Activated effector memory CD4-positive, alpha-beta T cell treated with Interleukin-2 at 50 U/mL for 16 hours (primary cell): ENCODE results near the gene NR5A1.

ENCODE experiments used
- DNase-seq: peaks from one replicate; pipeline ENCODE4 v3.0.0-alpha.2; 2020

Gene NR5A1

DNA sequence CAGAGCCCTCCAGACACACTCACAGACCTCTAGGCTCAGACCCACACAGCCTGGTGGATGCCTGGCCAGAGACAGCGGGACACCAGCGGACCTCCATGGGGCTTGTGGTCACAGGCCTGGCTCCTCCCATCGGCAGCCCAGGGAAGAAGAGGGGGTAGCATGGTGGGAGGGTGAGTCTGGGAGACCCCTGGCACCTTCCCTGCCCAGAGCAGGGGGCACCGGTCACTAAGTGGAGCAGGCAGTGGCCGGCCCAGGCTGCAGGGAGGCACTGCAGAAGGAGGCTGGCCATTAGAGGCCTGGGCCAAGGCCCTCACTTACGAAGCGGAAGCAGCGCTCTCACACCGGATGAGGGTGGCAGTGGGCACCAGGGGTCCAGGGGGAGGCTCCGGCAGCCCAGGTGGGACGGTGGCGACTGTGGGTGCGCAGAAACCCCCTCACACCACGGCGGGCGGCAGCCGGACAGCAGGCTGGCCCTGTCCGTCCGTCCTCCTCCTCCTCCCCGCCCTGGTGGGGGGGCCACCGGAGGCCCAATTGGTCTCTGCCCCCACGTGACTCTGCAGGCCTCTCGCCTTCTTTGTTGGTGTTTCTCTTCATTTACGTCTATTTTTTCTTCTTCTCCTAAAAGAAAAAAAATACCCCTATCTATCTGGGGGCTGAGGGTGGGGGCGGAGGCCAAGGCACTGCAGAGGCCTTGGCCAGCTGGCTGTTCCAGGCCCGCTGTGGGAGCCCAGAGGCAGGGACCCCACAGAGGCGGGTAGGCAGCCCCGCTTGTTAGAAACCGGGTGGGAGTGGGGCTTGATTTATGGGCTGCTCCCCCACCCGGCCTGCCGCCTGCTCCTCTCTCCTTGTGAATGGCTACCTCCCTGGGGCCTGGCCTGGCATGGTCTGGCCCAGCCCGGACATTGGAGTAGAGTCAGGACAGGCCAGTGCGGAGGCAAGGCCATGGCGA lies at the start of gene NR5A1:
TSS of gene NR5A1 (minus strand) at position 469 of the 949 bp plus-strand sequence. CDS start 4,004 bp downstream, outside the sequence.
- no peak for DNase-seq

- no peak for DNase-seq
Measured at GRCh38 chr9:124555043-124555442, 47.8 kb upstream of the NR5A1 start.

DNA sequence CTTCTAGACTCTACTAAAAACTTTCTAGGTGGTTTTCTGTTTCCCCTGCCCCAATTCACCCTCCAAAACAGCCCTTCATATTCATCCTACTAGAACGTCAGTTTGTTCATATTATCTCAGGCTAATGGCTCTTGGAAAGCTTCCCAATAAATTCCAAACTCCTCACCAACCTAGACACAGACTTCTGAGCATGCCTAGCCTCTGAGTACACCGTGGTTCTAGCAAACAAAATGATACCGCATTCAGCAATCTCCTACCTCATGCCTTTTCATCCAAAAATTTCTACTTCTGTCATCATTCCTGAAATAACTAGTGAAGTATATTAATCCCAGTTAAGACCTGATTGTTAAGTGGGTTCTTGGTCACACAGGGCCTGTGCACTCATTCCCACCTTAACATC lies 46.5 kb upstream of the NR5A1 start:
- DNase-seq, result no peak

- DNase-seq, result no peak
Measured at GRCh38 chr9:124552273-124552605, 45.0 kb upstream of the NR5A1 start.

DNA sequence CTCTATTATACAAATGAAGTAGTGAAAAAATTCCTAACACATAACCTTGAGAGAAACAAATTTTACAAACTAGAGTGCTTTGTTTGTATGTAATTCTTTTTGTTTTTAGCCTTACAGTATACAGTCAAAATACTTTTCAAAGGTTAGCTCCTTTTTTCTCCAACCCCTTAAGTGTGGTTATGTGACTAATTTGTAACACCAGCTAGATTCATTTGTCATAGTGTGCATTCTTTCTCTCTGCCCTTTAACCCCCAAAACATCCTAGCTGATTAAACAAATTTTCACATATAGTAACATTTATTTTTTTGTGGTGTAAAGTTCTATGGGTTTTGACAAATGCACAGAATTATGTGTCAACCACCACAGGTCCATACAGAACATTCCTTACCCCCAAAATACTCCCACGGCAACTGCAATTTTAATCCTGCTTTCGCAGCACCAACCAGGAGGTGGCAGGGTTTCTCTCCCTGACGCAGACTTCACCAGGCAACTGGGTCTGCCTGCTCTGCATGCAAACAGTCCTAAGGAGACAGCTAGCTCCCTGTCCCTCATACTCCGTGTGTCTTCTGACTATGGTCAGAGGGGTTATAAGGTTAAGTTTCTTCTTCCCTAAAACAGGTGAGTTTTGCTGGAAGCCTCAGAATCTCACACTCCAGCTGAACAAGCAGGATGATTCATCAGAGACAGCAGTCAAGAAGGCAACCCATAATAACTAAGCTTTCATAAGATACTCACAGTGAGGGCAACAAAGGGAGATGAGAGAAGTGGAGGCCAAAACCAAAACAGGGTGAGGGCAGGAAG lies 44.5 kb upstream of the NR5A1 start:
- no peak for DNase-seq

DNA sequence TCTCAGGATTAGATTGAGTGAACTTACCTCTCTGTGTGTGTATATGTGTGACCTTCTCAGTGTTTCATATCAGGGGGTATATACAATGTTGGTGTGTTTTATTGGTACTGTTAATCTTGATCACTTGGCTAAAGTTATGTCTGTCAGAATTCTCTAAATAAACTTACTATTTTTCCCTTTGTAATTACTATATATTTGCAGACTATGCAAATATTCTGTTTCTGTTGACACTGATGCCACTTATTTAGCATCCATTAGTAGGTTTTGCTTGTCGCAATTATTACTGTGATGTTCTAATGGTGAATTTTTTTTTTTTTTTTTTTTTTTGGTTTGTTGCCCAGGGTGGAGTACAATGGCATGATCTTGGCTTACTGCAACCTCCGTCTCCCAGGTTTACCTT lies 42.9 kb upstream of the NR5A1 start:
- DNase-seq, result no peak

GRCh38 chr9:124549016-124549415 lies 41.8 kb upstream of the NR5A1 start:
- no peak for DNase-seq

- DNase-seq, result no peak
Measured at GRCh38 chr9:124544535-124544934, 37.3 kb upstream of the NR5A1 start.

GRCh38 chr9:124541824-124542223 lies 34.6 kb upstream of the NR5A1 start:
- DNase-seq, result no peak

DNA sequence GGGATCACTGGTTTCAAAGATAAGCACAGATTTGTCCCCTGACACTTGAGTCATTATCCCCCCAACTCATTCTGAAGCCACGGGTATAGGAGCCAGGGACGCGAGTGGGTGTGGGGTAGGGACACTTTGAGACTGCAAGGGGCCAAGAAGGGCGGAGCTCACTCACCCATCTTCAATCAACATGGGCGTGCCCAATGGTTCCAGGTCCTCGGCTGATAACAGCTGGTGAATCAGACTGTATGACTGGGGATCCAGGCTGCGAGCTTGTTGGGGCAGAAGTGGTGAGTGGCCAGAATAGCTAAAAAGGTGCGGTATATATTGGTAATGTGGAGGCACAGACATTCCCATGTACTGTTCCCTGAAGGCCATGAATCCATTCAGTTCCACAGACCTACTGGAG lies 30.7 kb upstream of the NR5A1 start:
- DNase-seq, result no peak

DNA sequence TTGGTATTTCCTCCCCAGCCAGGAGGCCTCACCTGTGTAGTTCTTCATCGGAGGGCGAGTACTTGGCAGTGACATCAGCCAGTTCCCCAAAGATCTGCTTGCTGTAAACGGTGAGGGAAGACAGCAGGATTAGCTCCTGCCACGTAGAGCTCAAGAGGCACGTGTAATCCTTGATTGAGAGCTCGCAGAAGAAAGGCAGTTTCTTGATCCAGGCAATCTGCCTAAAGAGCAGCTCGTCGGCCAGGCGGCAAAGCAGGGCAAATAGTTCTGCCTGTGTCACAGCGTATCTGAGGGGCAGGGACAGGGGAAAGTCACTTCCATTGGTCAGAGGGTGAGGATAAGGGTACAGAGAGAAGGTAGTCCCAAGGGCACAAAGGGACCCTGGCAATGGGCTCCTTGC lies 28.6 kb upstream of the NR5A1 start:
- no peak for DNase-seq

DNA sequence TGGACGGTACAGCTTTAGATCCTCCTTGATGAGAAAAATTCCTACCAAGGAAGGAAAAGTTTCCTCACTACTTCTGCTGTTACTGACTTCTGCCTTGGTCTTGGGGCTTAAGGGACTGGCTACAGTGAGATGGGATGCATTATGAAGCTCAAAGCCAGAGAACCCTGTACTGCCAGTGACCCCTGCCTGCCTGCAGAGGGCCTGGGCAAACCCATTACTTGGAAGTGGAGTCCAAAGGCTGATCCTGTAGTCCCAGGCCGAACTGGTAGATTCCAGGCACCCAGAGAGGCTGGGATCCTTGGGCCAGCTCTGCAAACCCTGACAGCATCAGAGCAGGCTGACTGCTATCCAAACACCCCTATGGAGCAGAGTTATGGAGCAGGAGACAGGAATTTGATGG lies 25.7 kb upstream of the NR5A1 start:
- DNase-seq, result no peak

DNA sequence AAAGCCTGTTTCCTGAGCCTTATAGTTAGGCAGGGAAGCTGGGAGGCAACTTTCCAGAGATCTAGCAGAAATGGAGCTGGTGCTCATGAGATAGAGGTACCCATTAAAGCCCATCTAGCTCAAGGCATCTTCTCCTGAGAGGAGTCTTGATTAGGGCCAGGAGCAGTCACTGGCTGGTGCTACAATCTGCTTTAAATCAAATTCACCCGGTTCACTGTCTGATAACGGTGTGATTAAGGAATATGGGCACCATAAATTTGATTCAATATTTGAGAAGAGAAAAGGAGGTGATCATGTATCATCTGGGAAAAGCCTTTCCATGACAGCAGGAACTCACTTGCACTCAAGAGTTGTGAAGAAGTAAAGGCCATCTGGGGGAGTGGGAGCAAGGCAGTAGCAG lies 23.9 kb upstream of the NR5A1 start:
- DNase-seq, result no peak

GRCh38 chr9:124530246-124530645 lies 23.0 kb upstream of the NR5A1 start:
- no peak for DNase-seq

GRCh38 chr9:124527781-124528180 lies 20.6 kb upstream of the NR5A1 start:
- no peak for DNase-seq

GRCh38 chr9:124526174-124526573 lies 19.0 kb upstream of the NR5A1 start:
- DNase-seq, result no peak

- no peak for DNase-seq
Measured at GRCh38 chr9:124522121-124523098, 15.2 kb upstream of the NR5A1 start.

- DNase-seq, result no peak
Measured at GRCh38 chr9:124521142-124521541, 13.9 kb upstream of the NR5A1 start.

GRCh38 chr9:124520206-124520596 lies 13.0 kb upstream of the NR5A1 start:
- no peak for DNase-seq

DNA sequence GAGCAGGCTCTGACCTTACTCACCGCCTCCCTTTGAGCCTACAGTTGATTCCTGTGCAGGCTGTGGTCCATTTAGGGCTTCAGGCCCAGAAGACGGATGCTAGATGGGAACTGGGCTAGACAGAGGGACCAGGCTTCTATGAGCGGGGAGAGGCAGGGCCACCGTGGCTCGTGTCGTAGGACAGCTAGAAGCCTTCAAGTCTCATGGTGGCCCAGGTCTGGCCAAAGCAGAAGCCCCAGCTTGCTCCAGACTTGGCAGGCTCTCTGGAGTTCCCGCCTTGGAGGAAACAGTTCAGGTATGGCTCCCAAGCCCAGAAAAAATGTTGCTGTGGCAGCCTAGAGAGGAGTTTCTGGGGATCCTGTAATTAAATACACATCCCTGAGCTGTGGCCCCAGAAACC lies 10.9 kb upstream of the NR5A1 start:
- no peak for DNase-seq

DNA sequence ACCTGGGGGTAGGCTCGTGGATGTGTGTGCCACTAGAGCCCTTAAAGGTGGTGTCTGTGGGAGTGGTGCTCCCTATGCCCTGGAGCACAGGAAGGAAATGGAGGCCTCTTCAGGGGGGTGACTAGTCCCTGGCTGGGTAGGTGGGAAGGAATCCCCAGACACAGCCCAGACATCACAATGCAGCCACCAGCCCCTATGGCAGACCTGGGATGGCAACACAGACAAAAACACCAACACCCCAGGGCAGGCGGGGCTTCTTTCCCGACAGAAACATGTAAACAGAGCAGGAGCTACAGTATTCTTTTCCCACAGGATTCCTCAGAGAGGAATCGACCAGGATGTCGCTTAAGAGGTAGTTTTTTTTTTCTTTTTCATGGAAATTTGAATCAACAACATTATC lies 10.4 kb upstream of the NR5A1 start:
- no peak for DNase-seq

DNA sequence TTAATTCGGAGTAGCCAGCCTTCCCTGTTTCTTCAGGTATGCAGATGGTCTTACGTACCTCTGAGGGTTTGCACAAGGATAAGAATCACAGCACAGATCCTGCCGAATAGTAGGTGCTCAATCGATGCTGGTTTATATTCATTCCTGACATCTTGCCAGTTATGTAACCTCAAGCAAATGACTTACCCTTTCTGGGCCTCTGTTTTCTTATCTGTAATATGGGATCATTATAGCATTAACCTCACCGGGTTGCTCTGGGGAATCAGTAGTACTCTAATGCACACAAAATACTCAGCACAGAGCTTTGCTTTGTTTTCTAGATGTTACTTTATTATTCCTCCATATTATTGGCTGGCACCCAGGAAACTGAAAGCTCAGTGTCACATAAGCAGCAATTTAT lies 7.7 kb upstream of the NR5A1 start:
- no peak for DNase-seq

GRCh38 chr9:124514125-124514524 lies 6.9 kb upstream of the NR5A1 start:
- DNase-seq, result no peak
